DMS53 treated with DMSO at 0.1 percent for 48 hours (cell line): ENCODE data around the gene GPSM1.
"Not testable (repeated sequence)": the region's sequence is repeated elsewhere in the genome, so short reads cannot be mapped to it uniquely, and the experiment has no call there.

Source experiments
- DNase-seq: peaks from one replicate; lab custom pipeline; 2025; ENCODE audit not compliant: unreplicated experiment; lab: John Stamatoyannopoulos, UW

The GPSM1 gene

DNA sequence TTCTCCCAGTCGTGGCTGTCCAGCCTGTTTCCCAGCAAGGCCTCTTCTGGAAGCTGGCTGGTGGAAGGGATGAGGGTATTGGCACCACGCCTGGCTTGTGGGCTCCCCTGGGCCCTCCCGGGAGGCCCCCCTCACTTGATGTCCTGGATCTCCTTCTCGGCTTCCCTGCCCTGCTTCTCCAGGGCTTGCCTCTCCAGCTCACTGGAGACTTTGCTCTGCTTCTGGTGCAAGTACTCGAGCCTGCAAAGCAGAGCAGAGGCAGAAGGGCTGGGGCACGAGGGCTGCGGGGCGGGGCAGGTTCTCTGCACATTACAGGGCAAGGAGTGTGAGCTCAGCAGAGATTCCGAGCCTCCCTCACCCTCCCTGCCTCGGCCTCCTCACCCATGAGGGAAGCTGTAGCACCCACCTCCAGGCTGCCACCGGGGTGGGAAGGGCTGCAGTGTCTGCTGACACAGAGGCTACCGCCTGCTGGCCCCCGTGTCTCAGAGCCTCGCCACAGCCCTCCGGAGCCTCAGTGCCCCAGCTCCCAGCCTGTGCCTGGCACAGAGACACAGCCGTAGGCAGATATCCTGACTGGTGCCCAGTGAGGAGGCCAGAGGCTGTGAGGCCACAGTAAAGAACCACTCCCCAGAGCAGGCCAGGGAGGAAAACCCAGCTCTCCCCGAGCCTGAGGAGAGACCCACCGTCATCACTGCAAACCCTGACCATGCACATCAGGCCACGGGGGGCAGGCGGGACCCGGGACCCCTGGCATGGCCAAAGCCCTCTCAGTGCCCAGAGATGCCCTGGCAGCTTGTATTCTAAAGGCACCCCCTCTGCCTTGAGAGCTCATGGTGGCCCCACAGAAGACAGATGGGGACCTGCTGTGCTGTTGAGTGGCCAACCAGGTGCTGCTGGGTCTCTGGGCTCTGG lies 65.5 kb downstream of the GPSM1 start:
- DNase-seq, result no peak

DNA sequence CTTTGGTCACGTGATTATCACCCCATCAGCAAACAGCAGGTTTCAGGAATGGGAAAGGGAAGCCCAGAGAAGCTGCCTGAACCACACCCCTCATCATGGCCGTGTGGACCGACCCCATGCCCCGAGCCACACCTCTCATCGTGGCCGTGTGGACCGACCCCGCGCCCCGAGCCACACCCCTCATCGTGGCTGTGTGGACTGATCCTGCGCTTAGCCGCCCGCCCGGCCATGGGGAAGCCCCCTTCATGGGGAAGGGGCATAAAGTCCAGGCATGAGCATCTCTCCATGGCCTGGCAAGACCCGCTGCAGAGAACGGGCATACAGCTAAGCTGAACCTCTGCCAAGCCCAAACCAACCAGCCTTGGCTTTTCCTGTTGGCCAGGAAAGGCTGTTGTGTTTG lies 66.2 kb downstream of the GPSM1 start:
- DNase-seq, result no peak

DNA sequence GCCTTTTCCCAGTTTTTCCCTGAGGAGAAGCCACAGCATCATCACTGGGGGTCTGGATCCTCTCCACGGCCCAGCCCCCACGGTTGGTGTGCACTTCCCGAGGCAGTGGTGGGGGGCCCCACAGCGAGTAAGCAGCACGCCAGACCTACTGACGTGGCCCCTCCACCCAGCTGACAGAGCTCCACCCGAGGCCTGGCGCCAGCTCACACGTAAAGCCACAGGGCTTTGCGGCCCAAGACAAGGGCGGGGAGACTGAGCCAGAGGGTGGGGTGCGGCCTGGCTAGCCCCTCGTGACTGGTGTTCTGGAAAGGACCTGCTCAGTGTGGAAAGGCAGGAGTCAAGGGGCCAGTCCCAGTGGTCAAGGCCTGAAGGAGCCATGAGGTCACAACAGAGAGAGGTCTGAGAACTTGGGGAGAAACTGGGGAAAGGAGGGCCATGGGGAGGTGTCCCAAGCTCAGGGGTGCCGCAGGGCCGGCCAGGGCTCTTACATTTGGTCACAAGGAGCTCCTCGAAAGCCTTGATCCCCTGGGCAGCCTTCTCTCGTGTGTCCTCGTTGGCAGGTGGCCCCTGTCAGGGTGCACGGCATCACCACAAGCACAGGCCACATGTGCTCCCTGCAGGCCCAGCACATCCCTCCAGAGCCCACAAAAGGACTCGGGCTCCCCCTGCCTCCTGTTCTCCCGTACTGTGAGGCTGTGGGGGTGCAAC lies 67.1 kb downstream of the GPSM1 start:
- DNase-seq, result no peak

DNA sequence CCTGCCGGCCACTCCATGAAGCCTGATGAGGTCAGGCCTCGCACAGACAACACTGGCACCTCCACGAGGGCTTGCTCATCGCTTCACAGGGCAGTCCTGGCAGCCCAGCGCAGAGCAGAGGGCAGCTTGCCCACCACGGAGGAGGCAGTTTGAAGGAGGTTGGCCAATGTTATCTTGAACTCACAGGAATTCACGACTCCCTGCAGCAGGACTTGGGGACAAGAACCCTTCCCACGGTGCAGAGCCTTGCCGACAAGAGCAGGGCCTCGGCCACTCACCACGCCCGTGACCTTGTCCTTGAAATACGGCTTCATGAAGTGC lies 67.6 kb downstream of the GPSM1 start:
- no peak for DNase-seq

DNA sequence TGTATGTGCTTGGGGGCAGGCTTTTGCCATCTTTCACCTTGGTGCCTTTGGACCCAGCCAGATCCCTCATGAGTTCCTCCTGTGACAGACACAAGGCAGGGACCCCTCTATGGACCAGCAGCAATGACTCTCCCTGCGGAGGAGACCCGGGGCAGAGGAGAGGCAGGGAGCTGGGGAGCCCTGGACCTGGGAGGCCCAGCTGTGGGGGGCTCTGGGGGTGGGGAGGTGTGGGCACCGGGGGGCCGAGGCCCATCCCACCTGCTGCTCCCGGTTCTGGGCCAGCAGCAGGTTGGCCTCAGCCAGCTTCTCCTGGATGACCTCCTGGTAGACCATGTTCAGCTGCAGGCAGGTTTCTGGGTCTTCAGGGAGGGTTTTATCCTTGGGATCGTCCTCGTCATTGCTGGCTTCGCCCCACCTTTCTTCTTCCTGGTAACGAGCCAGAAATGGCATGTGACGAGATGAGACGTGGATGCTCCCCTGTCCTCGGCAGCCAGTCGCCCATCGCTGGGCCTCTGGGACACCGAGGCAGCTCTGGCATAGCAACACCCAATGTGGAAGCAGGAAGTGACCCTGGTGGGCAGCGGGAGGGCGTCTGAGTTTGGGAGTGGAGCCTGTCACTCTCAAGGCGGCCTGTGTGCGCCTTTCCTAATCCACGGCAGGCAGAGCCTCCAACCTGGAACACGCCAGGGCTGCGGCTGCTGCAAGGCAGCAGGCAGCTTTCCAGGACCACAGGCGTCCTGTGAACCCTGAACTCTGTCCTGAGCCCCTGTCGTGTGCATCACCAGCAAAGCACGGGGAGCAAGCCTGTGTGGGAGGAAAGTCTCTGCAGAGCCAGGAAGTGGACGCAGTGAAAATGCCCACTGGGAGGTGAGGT lies 68.2 kb downstream of the GPSM1 start:
- no peak for DNase-seq

DNA sequence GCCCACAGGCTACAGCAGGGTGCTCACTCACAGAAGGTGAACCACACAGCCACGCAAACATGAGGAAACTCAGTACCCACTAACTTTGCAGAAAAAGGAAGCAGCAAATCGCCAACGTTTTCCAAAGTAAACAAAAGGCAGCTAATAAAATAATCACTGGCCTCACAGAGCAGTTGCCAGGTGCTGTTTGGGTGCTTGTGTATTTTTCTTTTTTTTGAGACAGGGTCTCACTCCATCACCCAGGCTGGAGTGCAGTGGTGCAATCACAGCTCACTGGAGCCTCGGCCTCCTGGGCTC lies 68.8 kb downstream of the GPSM1 start:
- no peak for DNase-seq

DNA sequence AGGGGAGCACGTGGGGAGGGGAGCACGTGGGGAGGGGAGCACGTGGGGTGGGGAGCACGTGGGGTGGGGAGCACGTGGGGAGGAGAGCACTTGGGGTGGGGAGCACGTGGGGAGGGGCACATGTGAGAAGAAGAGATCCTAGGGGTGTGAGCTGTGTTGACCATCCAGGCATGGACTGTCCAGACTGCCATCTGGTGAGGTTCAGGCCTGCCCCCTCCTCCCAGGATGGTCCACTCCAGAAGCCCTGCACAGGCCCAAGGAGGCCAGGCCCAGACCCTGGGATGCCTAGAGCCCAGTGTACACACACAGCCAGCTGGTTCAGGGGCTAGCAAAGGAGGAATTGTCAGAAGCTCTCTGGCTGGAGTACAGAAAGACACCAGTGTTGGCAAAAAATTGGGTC lies 70.3 kb downstream of the GPSM1 start:
- no peak for DNase-seq

DNA sequence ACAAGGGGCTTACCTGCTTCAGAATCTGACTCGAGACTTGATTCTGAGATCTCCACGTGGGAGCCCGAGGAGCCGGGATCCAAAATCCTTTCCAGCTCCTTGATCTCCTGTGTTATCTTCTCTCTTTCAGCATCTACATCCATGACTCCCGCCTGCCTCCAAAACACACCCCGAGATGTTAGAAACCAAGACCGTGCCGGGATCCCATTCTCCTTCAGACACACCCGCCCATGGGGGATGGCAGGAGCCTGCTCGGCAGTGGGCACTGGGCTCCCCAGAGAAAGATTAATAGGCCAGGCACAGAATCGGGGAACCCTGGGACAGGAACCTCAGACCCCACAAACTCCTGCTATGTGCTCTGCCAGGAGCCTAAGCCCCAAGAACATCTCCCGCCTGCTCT lies 70.9 kb downstream of the GPSM1 start:
- DNase-seq, result no peak

DNA sequence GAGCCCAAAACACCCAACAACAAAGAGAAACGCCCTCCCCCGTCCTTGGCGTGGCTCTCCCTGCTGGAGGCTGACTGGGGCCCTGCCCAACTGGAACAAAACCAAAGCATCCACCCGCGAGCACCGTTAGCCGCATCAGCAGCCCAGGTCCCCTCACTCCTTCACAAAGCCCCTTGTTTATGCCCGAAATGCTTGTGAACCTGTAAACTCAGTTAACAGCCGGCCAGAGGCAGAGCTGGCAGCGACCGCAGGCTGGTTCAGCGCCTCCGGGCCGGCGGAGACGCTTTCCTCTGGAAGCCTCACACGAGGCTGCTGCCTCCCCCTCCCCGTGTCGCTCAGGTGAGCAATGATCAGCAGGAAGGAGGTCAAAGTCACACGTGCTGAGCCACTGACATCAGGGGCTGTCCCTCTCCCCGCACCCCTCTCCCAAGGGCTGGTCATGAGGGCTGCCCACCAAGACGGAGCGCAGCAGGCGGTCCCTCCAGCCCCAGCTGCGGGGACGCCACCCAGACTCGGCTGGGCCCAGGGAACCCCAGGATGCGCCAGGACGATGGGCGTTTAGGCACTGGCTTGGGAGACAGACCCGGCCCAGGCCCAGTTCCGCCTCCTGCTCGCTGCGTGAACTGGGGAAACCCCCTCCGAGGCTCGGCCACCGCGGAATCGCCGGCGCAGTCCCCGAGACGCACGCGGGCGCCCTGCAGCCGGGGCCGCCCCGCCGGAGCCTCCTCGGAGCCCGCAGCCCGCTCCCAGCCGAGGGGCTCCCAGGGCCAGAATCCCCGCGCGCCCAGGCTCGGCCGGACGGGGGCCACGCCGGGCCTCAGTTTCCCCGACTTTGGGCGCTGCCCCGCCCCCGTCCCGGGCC lies 72.1 kb downstream of the GPSM1 start:
- DNase-seq, result no peak

DNA sequence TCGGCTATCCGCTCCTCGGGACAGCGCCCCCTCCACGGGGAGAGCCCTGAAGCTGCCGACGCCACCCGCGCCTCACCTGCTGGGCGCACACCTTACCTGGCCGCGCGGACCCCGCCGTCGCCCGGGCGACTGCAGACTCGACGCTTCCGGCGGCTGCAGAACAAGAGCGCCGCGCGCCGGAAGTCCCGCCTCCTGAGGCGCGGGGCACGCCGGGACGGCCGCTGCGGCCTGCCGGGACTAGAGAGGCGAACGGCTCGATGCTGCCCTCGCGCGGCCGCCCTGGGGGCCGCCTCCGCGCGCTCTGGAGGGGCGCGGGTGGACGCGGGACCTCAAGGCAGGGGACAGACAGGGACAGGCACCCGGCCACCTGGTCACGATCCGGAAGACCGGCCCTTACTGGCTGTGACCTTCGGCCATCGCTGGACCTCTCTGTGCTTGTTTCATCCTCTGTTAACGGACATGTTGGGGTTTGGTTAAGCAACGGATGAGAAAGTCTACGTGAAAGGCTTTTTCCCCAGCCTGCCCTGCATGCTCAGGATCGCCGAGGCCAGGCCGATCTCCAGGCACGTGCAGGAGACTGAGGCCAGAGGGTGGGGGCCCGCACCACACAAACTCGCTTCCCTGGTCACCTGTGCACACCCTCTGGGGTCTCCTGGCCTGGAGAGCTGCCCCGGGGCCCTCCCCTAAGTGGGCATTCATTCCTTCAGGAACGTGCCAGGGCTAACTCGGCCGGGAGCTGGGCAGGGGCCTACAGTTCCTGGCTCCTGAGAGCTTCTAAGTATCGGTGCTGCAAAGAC lies 72.9 kb downstream of the GPSM1 start, which contains the start of gene SNAPC4:
TSS of gene SNAPC4 (minus strand) at position 133 of the 797 bp plus-strand sequence. CDS start 1,742 bp downstream, outside the sequence.
- peak; percentile 77 for DNase-seq

DNA sequence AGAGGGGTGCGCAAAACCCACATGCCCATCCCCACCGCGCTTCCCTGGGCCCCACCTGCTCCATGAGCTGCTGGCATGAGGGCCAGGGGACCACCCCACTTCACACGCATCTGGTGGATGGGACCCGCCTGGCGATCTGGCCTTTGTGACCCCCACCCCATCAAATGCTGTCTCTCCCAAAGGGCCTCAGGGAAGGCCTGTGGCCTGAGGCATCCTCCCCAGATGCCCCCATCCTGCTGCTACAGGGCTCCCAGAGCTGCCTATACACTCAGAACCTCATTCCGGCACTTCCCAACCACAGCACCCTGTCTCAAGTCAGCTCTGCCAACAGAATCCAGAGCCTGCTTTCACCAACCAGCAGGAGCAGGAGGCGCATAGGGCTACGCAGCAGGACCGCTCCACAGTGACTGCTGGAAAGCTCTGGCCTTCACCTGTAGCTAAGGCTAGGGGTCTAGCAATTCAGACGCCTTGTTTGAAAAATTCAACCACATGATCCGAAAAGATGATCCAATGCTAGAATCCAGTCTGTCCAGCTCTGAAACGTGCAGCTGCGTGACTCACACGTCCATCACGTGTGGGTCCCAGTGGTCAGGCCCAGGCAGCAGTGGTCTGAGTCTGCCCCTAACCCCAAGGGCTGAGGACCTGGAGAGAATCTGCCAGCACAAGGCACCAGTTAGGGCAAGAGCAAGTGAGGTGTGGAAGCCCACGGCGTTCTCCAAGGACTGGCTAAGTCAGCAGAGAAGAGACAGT lies 74.0 kb downstream of the GPSM1 start:
- DNase-seq, result no peak

DNA sequence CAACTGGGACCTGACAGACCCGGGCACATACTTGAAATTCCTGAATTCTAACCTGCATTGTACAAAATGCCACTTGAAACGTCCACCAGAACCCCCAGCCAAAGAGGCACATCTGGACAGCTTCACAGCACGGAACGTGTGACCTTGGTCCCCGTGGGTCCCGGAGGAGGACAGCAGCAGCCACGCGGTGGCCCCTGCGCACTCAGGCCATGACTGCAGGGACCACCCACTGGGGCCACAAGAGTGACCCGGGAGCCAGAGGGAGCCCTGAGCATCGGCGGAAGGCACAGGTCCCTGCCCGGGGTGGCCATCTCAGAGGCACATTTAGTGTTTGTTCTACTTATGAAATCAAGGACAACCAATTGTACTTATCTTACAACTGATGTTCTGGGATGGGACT lies 74.7 kb downstream of the GPSM1 start:
- DNase-seq, result no peak

DNA sequence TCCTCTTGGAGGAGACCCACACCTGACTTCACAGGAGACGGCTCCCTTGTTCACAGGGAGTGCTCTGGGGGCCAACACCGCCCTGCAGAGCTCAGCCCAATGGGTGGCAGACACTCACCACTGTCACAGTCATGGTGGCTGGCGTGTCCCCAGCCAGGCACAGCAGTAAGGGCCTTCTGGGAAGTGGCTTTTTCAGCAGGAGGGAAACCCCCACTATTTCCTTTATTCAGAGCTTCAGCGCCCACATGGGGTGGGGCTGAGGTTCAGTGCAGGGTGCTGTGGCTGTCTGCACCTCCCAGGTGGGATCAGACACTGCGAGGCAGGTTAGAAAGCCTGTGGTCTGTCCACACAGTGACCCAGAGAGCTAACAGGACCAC lies 76.2 kb downstream of the GPSM1 start:
- DNase-seq, result no peak

DNA sequence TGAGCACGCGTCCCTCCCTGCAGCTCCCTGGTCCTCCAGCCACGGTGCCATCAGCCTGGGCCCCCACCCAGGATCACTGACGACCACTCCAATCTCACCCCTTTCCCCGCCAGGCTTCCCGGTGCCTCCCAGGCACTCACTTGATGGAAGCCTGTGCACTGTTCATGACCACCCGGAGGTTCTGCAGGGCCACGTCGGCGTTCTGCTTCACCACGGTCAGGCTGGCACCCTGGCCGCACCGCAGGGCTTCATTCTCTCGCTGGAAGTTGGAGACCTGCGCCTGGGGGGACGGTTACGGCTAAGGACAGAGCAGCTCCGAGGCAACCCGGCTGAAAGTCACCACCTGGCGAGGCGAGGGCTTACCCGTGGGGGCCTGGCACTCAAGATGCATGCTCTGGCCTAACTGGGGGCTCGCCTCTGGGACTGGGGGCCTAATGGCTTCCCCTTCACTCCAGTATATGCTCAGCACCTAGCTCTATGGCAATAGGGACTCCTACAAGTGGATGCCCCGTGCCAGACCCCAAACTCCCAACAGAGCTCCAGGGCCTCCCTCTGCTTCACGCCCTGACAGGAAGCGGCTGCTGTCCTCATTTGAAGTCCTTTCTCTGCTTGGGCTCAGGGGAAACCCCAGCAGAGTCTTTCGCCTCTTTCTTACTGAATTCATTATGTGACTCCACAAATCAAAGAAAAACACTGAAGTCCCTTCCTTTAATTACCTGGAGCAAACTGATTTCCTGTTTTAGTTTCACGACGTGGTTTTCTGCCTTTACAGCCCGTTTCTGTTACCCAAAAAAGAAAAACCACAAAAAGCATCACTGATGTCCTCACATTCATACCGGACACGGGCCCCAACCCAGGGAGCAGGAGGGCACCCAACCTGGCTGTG lies 76.8 kb downstream of the GPSM1 start:
- DNase-seq, result no peak

DNA sequence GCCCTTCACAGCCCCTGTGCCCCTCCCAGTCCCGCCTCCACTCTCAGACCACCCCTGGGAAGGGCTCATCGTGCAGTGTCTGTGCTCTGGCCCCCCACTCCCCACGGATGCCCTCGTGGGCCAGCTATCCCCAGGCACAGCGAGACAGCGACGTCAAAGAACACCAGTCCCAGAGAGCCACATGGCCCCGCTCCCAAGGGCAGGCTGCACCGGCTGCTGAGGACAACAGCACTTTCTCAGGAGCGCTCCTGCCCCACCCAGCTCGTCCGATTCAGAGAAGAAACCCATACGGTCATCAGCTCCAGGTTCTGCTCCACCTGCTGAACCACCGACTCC lies 77.4 kb downstream of the GPSM1 start:
- no peak for DNase-seq

DNA sequence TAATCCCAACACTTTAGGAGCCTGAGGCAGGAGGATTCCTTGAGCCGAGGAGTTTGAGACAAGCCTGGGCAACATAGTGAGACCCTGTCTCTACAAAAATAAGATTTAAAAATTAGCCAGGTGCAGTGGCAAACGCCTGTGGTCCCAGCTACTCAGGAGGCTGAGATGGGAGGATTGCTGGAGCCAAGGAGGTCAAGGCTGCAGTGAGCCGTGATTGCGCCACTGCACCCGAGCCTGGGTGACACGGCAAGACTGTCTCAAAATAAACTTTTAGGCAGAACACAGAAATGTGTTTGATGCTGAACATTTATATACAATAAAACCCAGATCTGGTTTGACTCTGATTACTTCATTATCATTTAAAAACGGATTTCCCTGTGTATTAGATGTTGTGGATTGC lies 78.1 kb downstream of the GPSM1 start:
- no peak for DNase-seq

DNA sequence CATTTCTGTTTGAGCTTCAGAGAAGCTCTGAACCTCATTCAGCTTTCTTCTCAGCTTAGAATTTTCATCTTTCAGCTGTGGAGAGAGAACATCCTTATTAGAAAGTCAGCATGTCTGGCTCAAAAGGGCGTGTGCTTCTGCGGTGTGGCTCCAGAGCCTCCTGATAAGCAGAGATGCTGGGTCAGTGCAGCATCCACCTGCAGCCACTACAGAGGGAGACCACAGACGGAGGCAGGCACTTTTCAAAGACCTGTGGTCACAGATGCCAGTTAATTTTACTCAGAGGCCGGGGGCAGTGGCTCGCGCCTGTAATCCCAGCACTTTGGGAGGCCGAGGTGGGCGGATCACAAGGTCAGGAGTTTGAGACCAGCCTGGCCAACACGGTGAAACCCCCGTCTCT lies 78.6 kb downstream of the GPSM1 start:
- not testable (repeated sequence) for DNase-seq

DNA sequence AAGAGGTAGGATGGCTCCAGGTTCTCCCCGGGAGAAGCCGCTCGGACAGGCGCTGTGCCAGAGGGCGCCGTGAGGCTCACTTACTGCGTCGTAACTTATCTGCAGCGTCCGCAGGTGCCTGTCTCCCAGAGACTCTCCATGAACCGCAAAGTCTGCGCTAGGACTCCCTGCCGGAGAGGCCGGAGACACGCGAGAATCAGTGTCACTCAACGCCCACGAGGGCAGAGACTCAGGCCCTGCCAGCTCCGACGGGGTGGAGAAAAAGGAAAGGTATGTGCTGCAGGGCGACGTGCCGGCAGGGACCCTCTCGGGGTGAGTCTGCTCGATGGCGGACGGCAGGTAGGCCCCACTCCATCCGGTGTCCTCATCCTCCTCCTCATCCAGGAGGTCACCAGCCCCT lies 79.7 kb downstream of the GPSM1 start:
- DNase-seq, result not testable (repeated sequence)
